ENCODE results near the gene DLD.
A peak's percentile ranks its signal among the peaks of the same experiment; 100 is the strongest.
"Not testable (repeated sequence)": the region's sequence is repeated elsewhere in the genome, so short reads cannot be mapped to it uniquely, and the experiment has no call there.

DLD gene, protein sequence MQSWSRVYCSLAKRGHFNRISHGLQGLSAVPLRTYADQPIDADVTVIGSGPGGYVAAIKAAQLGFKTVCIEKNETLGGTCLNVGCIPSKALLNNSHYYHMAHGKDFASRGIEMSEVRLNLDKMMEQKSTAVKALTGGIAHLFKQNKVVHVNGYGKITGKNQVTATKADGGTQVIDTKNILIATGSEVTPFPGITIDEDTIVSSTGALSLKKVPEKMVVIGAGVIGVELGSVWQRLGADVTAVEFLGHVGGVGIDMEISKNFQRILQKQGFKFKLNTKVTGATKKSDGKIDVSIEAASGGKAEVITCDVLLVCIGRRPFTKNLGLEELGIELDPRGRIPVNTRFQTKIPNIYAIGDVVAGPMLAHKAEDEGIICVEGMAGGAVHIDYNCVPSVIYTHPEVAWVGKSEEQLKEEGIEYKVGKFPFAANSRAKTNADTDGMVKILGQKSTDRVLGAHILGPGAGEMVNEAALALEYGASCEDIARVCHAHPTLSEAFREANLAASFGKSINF

DNA sequence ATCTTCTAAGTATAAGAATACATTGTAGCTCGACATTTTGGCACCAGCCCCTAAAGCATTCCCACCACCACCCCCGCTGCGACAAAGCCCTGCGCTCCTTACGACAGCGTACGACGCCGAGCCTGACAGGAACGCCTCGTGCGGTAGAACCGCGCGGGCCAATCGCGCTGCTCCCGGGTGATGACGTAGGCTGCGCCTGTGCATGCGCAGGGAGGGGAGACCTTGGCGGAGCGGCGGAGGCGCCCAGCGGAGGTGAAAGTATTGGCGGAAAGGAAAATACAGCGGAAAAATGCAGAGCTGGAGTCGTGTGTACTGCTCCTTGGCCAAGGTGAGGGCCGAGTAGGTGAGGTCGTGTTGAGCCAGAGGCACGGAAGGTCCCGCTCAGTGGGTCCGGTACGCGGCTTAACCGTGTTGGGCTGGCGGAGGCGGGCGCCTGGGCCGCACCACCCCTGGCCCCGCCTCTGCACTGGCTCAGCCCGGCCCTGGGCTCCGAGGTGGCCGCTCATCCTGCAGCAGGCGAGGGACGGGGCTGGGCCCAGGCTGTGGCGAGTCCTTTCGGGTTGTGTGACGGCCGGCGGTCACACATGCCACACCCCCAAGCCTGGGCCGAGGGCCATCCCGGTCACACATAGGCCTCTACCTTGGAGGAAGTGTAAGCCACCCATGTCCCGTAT lies at the start of gene DLD:
TSS of gene DLD (plus strand) at position 222 of the 674 bp plus-strand sequence. CDS start at position 290, 68 bp downstream.
- peak; percentile 92 for DNase-seq

DNA sequence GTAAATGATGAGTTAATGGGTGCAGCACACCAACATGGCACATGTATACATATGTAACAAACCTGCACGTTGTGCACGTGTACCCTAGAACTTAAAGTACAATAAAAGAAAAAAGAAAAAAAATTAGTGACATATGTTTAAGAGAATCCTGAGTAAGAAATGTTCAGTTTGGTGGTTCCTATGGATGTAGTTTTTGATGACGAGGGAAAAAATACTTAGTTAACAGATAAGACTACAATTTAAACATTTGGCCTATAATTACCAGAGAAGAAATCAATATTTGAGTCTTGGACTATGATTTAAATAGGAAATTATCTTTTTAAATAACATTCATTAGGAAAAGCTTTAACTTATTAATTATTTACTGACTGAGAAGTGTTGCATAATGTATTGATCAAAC lies 48.8 kb upstream of the DLD start:
- no peak for DNase-seq

DNA sequence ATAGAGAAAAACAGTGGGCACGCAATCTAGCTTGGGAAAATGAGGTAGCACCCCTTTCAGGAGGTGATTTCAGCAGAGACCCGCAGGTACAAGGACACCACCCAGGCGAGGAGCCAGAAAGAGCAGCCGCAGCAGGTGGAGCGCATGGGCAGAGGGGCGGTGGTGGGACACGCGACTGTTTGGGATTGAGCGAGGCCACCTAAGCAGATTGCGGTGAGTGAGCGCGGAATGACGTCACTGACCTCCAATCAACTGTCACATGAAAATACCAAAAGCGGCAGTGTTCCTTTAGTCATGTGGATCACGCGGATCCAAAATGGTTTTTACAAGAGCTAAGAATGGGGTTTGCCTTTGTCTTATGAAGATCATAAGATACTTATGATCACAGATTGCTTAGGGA lies 47.8 kb upstream of the DLD start:
- DNase-seq: no peak

DNA sequence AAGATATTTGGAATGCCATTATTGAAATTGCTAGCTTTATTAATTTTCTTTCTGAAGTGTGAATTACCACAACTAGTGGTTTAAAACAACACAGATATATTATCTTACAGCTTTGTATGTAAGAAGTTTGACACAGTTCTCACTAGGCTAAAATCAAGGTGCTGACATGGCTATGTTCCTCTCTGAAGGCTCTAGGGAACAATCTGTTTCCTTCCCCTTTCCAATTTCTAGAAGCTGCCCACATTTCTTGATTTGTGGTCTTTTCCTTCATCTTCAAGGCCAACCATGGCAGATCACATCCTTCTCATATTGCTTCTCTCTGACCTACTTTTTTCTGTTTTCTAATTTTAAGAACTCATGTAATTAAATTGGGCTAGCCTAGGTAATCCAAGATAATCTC lies 44.7 kb upstream of the DLD start:
- no peak for DNase-seq

DNA sequence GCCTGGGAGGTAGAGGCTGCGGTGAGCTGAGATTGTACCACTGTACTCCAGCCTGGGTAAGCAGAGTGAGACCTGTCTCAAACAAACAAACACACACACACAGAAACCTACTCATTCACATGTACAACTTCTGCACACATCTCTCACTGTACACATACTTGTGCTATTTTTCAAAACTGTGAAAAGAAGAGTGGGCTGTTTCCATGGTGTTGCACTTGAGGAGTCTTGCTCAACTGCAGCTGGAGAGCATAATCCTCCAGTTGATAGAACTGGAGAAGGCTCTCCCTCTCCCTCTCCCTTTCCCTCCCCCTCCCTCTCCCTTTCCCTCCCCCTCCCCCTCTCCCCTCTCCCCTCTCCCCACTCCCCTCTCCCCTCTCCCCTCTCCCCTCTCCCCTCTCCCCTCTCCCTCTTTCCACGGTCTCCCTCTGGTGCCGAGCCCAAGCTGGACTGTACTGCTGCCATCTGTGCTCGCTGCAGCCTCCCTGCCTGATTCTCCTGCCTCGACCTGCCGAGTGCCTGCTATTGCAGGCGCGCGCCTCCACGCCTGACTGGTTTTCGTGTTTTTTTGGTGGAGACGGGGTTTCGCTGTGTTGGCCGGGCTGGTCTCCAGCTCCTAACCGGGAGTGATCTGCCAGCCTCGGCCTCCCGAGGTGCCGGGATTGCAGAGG lies 43.7 kb upstream of the DLD start:
- no peak for DNase-seq

DNA sequence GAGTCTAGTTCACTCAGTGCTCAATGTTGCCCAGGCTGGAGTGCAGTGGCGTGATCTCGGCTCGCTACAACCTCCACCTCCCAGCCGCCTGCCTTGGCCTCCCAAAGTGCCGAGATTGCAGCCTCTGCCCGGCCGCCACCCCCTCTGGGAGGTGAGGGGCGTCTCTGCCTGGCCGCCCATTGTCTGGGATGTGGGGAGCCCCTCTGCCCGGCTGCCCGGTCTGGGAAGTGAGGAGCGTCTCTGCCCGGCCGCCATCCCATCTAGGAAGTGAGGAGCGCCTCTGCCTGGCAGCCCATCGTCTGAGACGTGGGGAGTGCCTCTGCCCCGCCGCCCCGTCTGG lies 43.2 kb upstream of the DLD start:
- not testable (repeated sequence) for DNase-seq

DNA sequence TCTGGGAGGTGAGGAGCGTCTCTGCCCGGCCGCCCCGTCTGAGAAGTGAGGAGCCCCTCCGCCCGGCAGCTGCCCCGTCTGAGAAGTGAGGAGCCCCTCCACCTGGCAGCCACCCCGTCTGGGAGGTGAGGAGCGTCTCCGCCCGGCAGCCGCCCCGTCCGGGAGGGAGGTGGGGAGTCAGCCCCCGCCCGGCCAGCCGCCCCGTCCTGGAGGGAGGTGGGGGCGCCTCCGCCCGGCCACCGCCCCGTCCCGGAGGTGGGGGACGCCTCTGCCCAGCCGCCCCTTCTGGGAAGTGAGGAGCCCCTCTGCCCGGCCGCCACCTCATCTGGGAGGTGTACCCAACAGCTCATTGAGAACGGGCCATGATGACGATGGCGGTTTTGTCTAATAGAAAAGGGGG lies 42.8 kb upstream of the DLD start:
- not testable (repeated sequence) for DNase-seq

DNA sequence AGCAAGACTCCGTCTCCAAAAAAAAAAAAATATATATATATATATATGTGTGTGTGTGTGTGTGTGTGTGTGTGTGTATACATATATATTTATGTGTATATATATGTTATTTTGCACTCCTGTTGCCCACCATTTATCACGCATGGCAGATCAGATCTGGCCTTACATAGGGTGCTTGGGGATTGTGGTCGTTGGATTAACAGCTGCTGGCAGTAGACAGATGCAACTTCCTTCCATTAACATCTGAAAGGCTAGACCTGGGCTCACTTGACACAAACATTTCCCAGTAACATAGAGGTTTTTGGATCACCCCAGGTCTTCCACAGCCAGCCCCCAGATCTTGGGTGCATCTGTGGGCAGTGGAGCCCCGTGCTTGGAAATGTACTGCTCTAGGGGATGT lies 40.8 kb upstream of the DLD start:
- no peak for DNase-seq

DNA sequence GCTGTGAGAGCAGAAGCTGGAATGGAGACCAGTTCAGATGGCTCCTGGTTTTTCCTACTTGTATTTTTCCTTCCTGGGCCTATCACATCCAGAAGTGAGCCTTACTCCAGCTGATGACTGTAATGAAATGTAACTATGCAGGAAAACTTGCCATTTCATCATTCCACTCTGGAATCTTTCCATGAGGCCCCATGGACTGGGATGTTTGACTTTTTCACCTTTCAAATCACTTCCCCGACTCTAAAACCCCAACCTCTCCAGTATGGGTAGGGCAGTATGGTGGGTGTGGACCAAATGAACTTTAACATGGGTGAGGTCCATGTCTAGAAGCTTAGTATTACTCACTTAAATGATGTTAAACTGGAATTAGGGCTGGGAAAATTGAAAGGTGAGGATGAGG lies 40.3 kb upstream of the DLD start:
- no peak for DNase-seq

DNA sequence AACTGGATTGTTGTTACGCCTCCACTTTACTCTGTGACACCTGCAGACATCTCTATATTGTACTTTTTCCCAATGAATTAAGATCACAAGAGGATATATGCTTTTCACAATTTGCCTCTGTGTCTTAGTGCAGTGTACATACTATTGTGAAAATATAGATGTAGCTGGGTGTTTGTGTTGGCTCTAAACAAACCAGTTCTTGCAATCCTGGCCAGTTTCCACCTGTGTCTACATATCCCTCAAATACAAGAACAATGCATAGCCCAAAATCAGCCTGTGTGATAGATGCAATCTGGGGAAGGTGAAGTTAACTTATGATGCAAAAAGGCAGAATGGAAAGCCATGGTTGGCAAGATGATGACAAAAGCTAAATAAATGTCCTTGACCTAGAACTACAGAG lies 36.5 kb upstream of the DLD start:
- no peak for DNase-seq

DNA sequence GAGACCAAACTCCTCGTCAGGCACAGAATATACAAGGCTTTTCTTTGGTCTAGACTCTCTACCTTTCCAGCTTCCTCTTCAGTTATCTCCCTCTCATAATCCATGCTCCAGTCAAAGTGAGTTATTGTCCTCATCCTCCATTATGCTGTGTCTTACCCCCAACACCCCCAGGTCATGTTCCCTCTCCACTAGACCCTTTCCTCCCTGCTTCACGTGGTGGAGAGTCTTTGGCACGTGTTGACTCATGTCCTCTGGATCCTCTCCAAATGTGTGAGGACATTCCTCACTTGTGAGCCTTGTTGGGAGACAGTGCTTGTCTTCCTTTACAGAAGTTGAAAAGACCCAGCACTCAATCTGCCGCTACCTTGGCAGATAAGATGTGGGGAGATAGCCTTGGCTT lies 36.0 kb upstream of the DLD start:
- no peak for DNase-seq

DNA sequence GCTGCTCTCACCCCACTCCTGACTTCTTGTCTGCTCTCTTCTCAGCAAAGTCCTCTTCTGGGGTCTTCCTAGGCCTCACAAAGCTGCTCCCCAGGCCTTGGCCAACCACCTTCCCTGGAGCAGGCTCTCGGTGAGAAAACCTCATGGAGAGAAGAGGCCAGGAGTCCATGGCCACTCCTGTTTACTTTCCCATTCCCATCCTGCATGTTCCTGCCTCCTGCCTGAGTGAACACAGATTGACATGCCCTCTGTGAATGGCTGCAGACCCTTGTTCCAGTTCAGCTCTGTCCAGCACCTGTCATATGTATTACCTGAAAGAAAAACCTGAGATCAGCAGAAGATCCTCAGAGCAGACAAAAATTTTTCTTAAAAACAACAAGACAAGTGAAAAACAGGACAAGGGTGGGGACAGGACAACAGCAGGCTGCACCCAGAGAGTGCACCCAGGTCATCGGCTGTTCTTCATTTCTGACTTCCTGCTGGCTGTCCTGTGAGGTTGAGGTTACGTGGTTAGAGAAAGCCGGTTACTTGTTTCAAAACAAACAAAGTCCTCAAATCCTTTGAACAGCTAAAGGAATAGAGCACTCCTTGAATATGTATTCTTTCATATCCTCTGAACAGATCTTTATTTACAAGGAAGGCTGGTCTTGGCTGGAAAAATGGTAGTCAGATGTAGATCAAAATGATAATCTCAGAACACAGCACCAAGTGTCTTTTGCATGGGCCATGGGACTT lies 34.0 kb upstream of the DLD start:
- DNase-seq: no peak

DNA sequence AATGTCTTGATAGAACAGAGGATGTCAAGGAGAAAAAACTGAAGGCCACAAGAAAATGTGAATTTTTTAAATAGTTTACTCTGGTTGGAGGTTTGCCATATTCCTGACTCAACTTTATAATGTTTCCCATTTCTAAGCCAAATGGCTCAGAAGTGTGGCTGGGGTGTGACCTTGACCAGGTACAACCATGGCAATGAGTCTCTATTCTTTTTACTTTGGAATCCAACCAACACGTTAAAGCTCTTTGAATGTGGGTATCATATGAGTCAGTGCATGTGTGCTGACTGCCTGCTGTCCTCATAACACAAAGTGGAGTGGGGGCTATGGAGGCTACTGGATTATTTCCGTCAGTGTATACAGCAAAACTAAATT lies 33.5 kb upstream of the DLD start:
- DNase-seq: no peak

DNA sequence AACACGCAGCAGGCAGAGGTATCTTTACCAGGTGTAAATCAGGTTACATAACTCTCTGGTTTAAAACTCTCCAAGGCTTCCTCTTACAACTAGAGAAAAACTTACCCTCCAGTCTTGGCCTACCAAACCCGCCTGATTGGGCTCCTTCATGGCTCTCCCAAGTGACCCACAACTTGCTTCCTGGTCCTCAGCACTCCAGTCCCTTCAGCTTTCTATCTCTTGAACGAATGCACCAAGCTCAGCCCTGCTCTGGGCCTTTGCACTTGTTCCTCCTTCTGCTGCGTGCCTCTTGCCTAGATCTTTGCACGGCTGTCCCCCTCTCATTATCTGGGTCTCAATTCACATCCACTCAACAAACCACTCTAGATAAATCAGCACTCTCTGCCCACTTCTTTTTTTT lies 32.7 kb upstream of the DLD start:
- DNase-seq: no peak

DNA sequence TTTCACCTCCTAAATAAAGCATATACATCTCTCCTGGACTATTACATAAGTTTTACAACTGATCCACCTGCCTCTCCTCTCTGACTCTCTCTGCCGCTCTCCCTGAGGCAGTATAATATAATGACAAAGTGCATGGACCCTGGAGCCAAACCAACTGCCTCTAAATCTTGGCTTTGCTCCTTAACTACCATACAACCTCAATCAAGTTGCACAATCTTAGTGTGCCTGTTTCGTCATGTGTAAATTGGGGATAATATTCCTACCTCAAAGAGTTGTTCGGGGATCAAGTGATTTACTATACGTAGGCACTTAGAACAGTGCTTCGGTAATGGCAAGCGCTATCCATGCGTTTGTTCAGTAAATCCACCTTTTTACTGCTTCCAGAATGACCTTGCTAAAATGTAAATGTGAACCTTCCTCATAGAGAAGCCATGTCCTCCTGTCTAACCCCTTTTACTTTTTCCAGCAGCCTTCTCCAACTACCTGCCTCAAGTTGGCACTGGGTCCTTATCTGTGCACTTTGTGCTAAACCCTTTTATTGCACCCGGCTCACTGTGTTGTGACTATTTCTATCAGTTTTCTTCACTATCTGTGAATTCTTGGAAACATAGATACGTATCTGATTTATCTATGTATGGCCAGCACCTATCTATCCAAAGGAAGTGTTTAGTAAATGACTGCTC lies 30.6 kb upstream of the DLD start:
- DNase-seq: no peak

DNA sequence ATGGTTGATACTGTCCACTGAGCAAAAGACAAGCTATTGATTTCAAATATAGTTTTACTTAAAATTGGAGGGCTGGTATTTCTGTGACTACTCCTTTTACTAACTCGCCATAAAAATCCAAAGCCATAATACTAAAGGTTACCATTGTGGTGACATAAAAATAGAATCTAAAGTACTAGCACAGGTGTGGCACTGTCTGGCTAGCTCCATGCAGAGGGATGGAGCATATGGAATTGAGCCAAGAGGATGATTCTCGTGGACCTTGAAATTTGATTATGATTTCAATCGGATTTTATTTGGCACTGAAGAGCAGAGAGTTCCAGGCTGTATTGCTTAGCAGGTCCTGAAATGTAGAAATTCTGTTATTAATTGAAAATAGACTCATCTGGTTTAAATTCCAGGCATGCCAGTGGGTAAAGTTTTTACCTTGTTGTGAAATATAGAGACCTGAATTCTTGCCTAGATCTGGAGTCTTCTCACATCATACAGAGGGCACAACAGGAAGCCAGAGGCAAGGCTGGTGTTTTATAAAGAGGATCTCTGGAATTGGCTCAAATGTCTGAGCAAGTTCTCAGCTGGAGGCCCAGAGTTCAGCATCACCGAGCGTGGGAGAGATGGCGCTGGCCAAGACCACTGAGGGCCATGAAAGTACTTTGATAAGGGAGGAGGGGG lies 29.9 kb upstream of the DLD start:
- DNase-seq: no peak

DNA sequence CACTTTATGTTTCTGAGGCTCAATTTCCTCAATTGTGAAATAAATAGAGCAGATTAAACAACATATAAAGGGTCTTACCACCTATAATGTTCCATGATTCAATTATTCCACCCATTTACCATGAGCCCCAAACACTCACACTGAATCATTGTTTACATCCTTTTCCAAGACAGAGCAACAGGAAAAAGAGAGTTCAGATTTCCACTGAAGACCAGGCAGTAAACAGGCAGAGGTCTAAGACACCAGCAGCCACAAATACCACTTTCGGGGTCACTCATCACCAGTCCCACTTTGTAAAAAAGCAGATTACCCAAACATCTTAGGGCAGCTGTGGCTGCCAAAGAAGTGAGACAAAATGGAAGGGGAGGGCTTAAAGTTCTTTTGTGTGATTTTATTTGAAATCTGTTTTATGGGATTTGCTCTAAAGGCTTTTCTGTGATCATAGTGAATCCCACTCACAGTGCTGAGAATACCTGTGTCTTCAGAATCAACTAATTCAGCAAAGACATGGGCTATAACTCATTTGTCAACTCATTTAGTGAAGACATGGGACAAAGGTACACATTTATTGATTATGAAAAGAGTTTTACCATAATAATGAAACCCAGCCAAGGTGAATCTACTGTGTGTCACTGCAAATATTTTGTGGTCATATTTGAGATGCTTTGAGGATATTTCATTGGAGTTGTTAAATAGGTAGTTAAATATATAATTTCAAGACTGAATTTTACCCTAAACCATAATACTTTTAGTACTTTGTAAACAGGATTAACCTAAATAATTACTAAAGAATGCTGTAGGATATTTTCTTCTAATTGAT lies 24.8 kb upstream of the DLD start:
- no peak for DNase-seq

DNA sequence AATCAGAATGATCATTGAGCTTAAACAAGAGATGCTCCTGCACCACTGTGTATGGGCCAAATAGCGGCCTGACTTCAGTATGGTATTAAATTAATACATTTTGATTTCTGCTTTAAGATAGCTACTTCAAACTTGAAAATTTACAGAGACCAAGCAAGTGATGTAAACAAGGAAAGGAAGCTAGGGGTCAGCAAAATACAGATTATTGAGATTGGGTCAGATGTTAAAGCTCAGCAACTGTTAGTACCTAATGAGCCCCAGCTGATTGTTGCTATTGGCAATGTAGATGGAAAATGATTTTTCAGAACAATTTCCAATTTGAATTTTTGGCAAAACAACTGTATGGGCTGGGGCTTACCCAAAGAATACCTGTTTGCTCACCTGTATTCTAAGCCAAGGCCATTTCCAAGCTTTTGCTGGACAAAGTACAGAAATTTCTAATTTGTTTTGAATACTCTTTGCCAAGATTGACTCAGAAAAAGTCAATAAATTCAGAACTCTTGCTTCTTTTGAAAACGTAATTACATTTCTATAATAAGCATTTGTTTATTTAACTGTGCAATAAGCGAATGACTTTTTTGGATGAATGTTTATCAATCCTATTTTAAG lies 23.0 kb upstream of the DLD start:
- no peak for DNase-seq

DNA sequence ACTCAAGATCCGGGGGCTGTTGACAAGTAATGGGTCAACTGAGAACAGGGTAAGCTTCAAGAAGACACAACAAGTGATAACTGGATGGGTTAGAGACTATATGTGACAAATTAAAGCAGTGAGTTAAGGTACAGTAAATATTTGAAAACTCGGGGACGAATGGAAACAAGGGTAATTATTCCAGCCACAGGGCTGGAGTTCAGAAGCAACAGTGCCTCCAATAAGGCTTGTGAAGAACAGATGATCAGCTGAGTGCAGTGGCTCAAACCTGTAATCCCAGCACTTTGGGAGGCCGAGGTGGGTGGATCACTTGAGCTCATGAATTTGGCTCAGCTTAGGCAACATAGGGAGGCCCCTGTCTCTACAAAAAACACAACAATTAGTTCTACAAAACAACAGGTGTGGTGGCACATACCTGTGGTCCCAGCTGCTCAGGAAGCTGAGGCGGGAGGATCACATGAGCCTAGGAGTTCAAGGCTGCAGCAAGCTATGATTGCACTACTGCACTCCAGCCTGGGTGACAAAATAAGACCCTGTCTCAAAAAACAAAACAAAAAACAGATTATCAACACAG lies 20.5 kb upstream of the DLD start:
- DNase-seq: no peak

DNA sequence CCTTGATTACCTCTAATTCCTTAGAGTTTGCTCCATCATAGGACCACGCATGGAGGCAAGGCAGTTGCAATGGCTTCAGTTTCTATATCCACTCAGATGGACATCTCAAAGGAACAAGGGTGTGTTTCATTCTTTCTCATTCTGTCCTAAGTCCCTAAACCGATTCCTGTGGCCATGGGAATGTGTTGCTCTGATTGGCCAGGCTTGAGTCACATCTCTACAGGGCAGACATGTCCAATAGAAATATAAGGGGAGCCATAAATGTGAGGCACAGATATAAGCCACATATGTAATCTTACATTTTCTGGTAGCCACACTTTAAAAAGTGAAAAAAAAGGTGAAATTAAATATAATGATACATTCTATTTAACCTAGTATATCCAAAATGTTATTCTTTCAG lies 16.9 kb upstream of the DLD start:
- DNase-seq: no peak

Measured in activated CD4-positive, CD25-positive, alpha-beta regulatory T cell treated with anti-CD3 and anti-CD28 coated beads, Interleukin-2, amount 50 U/mL, for 72 hours (primary cell).